ENCODE results near the gene ATP8A1.

The ATP8A1 gene

DNA sequence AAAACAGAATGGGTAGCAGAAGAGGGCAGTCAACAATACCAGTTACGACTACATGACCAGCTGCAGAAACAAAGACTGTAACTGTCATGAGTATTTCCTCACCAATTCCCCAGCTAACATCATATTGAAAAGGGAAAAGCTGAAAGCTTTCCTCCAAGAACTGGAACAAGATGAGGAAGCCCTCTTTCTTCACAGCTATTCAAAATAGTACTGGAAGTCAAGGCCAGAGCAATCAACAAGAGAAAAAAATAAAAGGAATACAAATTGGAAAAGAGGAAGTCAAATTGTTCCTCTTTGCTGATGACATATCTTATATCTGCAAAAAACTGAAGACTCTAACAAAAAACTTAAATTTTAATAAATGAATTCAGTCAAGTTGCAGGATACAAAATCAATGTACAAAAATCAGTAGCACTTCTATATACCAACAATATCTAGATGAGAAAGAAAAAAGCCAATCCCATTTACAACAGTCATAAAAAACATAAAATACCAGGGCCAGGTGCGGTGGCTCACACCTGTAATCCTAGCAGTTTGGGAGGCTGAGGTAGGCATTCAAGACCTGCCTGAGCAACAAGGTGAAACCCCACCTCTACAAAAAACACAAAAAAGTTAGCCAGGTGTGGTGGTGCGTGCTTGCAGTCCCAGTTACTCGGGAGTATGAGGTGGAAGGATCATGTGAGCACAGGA lies 125.4 kb downstream of the ATP8A1 start:
- DNase-seq (ENCODE audit: low spot score): no peak
- TF ChIP-seq, protein P1, sequence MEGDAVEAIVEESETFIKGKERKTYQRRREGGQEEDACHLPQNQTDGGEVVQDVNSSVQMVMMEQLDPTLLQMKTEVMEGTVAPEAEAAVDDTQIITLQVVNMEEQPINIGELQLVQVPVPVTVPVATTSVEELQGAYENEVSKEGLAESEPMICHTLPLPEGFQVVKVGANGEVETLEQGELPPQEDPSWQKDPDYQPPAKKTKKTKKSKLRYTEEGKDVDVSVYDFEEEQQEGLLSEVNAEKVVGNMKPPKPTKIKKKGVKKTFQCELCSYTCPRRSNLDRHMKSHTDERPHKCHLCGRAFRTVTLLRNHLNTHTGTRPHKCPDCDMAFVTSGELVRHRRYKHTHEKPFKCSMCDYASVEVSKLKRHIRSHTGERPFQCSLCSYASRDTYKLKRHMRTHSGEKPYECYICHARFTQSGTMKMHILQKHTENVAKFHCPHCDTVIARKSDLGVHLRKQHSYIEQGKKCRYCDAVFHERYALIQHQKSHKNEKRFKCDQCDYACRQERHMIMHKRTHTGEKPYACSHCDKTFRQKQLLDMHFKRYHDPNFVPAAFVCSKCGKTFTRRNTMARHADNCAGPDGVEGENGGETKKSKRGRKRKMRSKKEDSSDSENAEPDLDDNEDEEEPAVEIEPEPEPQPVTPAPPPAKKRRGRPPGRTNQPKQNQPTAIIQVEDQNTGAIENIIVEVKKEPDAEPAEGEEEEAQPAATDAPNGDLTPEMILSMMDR (IDR thresholded peaks at IDR 0.05; ENCODE audit: extremely low read depth, missing control alignments): no peak

DNA sequence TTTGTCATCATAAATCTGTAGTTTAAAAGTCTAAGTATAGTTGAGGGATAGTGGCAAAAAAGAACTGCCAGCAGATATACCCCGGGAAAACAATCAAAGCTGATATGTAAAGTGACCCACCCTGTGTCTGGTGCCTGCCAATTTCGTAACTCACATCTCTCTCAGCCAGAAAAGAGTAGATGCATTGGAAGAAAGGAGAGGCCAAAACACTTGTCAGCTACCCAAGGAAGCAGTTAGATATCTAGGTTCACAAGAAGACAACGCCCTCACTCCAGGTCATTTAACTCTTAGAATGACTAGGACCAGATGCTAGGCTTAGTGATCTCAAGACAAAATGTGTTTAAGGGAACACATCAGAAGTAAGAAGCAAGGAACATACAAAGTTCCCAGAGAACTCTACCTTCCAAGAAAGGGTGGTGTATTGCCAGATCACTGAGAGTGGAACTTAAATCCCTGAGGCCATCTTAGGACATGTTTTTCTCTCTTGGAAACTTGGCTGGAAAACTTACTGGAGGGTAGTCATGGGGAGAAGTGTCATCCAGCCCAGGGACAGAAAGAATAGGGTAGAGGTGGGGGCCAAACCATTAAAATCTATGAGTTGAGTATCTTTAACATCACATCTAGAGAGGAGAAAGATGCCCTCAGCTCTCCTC lies 133.7 kb downstream of the ATP8A1 start:
- TF ChIP-seq, protein P1 (IDR thresholded peaks at IDR 0.05; ENCODE audit: extremely low read depth, missing control alignments): no peak

DNA sequence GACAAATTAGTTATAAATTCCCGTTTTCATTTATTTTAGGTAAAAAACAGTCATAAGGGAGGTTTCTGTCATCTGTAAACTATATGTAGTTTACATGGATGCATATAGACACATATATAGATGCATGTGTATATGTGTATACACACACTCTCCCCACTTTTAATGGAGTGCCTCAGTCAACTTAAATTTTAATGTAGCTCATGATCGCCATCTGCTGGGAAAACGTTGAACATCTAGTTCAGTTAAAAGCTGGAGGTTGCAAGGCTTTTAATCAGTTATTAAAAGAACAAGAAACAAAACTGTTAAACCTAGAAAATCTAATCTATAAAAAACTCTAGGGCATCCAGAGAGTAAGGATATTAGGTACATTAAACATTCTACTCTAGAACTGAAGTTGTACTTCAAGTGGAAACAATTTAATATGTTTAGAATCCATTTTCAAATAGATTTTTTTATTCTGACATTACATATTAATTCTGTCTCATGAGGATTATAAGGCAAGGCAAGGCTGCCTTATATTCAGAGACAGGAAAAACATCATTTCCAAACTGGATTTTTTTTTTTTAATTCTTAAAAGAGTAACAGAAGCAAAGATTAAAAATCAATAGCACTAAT lies 137.0 kb downstream of the ATP8A1 start:
- peak; percentile 24 for DNase-seq (ENCODE audit: low spot score)
- TF ChIP-seq, protein P1 (IDR thresholded peaks at IDR 0.05; ENCODE audit: extremely low read depth, missing control alignments): peak; percentile 12

More for the DNA sequence above, 133.7 kb downstream of the ATP8A1 start:
- no peak for DNase-seq (ENCODE audit: low spot score)

DNA sequence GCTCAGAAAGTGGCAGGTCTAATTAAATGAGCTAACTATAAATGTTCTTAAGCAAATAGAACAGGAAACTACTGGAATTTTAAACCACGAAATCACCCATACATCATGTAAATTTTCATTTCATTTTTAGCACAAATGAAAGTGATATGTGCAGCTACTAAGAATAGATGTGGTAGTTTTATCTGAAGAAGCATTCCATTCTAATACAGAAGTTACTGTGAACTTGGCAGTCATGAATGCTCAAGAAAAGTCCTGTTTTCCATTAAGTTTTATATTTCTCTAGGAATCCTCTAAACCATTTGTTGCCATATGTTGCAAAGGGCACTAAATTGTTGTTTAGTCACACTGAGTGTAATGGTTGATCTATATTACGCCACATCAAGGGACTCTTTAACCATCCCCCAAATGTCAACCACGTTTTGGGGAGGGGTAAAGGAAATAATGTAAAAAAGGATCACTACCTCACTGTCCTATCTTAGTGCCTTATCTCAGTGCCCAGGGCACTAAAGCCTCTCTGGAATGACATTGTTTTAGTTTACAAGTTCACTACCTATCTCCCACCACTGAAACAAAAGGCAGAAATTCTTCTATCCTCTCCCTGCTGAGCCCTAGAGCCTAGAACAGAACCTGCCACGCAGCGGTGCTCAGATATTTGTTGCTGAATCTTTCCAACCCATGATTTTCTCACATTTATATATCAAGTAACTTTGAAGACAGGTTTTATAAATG lies 141.6 kb downstream of the ATP8A1 start:
- DNase-seq (ENCODE audit: low spot score): peak; percentile 3
- TF ChIP-seq, protein P1 (IDR thresholded peaks at IDR 0.05; ENCODE audit: extremely low read depth, missing control alignments): no peak

DNA sequence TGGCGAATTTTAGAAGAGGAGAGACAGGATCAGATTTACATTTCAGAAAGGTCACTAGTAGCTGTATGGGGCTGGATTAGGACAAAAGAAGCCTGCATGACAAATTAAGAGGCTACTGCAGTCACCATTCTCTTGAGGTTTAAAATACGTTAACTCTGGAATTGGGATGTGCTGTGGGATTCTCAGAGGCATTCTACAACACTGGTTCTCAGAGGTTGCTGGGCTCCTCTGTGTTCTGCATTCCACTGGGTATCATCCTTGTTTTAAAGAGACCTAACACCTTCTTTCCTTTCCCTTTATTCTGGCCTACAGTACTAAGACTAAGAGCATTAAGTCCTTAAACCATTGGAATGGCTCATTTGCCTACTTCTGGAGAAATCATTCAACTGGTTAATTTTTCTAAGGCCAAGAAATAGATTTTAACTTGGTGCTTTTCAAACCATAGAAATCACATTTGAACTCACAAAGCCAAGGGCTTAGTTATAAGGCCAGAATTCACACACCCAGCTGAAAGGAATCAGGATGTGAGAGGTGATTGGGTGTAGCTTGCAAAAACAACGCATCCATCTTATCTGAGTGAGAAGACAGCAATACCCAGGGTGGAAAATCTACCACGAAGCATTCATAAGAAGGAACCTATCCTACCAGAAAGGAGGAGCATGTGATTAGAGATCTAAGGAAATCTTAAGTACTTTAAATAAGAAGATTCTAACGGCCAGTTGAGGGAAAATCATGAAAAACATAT lies 143.0 kb downstream of the ATP8A1 start:
- TF ChIP-seq, protein P1 (IDR thresholded peaks at IDR 0.05; ENCODE audit: extremely low read depth, missing control alignments): no peak
- DNase-seq (ENCODE audit: low spot score): no peak

DNA sequence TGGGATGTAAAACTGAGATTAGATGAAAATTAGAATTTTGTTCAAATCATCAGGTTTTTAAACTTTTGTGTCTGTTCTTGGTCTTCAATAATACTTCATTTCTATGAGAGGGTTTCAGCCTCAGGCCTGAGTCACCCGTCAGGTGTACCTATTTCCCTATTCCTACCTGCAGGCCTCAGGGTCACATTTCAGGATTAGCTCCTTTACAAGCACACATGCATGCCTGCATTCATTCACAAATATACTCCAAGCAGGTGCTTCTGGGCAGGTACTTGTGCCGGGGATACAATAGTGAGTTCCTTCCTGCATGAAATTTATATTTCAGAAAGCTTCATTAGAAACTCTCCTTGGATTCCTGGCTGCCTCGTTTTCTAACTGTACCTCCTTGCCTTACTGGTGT lies 144.7 kb downstream of the ATP8A1 start:
- DNase-seq (ENCODE audit: low spot score): no peak
- TF ChIP-seq, protein P1 (IDR thresholded peaks at IDR 0.05; ENCODE audit: extremely low read depth, missing control alignments): no peak
